Right kidney (tissue), 1 donor: ENCODE data around the gene TRAPPC10.
"Not testable (repeated sequence)": the region's sequence is repeated elsewhere in the genome, so short reads cannot be mapped to it uniquely, and the experiment has no call there.

Experiments used
- DNase-seq: peaks from one replicate; pipeline ENCODE4 v3.0.0-alpha.2; 2016

The TRAPPC10 gene

DNA sequence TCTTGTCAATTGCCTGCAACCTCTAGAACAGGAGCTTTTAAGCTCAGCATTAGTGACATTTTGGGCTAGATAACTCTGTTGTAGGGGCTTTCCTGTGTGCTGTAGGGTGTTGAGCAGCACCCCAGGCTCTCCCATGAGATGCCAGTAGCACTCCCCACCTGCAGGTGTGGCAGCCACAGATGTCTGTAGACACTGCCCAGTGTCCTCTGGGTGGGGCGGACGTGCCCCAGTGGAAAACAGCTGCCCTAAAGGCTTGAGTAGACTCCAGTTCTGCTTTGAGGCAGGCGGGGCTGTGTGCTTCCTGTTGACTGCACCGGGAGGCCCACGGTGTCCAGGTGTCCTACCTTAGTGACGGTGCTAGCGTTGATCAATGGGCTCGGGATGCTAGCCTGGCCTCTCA is 78.2 kb downstream of the TRAPPC10 start:
- DNase-seq: no peak

- no peak for DNase-seq
These were observed 80.1 kb downstream of the TRAPPC10 start for GRCh38 chr21:44092211-44092610.

- DNase-seq: no peak
These were observed 81.7 kb downstream of the TRAPPC10 start for GRCh38 chr21:44093761-44094160.

GRCh38 chr21:44094832-44095231 is 82.7 kb downstream of the TRAPPC10 start:
- DNase-seq: no peak

DNA sequence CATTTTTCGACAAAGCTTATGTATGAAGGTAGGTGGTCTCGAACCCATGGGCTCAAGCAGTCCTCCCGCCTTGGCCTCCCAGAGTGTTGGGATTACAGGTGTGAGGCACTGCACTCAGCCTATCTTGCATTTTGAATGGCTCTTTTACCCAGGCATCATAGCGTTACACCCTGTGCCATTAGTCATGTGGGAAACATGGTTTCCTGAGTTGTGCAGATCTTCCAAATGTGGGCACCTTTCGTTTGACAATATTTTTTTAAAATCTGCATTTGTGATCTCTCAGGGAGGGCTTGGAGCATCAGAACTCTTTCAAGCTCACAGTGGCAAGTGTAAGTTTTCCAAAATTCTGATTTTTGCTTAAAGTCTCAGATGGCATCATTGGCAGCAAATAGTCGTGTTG is 86.4 kb downstream of the TRAPPC10 start:
- not testable (repeated sequence) for DNase-seq

DNA sequence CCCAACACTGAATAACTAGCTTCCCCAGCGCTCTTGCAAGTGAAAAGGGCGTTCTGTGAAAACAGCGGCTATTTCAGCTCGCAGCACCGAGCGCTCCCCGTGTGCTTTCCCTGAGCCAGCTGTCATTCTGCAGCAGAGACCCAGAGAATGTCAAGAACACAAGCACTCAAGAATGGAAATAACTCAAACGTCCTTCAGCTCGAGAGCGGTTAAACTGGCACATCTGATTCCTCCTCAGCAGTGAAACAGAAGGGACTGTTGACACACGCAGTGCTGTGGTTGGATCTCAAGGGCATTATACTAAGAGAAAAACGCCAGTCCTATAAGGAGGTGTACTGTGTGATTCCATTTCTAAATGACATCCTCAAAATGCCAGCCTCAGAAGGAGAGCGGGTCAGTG is 86.9 kb downstream of the TRAPPC10 start:
- DNase-seq: not testable (repeated sequence)

GRCh38 chr21:44107026-44107501 is 95.0 kb downstream of the TRAPPC10 start, which contains the start of gene PWP2:
Gene PWP2, plus strand, starts transcription at chr21:44107399. Its CDS starts 18 bp downstream, at chr21:44107417.
- DNase-seq: not testable (repeated sequence)

DNA sequence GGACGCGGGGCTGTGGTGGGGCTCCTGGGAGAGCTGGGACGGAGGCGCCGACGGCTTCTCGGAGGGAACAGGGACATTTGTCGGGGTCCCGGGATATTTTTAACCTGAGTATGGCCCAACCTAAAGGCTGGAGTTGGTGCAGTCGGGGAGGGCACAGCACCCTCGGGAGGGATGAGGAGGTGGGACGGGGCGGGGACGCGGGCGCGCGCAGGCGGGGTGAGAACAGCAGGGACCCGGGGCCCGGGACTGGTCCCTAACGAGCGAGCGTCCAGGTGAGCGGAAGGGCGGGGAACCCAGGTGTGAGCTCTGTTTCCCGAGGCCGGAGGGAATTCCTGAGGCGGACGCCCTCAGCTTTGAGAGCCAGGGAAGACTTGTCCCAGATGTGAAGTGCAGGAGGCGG is 95.5 kb downstream of the TRAPPC10 start:
- not testable (repeated sequence) for DNase-seq

GRCh38 chr21:44113702-44114371 is 101.7 kb downstream of the TRAPPC10 start:
- DNase-seq: not testable (repeated sequence)

DNA sequence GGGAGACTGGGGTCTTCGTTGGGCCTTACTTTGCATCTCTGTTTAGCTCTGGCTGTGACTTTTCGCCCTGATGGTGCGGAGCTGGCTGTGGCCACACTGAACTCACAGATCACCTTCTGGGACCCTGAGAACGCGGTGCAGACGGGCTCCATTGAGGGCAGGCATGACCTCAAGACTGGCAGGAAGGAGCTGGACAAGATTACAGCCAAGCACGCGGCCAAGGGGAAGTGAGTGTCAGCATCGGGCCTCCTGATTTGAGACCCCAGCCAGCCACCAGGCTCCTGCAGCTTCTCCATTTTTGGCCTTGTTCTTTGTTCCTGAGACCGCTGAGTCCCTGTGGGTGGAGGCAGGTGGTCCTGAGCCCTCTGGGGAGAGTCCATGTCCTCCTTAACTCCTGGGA is 110.0 kb downstream of the TRAPPC10 start:
- not testable (repeated sequence) for DNase-seq

- DNase-seq: not testable (repeated sequence)
These were observed 115.7 kb downstream of the TRAPPC10 start for GRCh38 chr21:44127827-44128226.

GRCh38 chr21:44133715-44134057 is 121.6 kb downstream of the TRAPPC10 start:
- not testable (repeated sequence) for DNase-seq

DNA sequence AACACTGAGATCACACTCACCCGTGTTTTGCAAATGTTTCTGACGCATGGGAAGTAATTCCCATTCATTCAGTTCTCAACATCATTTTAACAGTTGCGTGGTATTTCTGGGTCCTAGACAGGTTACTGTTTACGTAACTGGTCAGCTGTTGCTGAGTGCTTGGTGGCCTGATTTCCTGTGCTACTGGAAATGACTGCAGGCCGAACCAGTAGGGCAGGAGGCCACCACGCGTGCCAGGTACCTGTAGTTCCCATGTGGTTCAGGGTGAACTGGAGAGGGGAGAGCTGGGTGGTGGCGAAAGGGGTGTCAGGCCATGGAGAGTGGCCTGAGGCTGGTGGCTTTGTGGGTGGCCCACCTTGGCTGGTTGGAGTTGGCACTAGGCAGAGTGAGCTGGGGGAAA is 122.6 kb downstream of the TRAPPC10 start:
- not testable (repeated sequence) for DNase-seq

- not testable (repeated sequence) for DNase-seq
These were observed 125.9 kb downstream of the TRAPPC10 start for GRCh38 chr21:44138039-44138438.

GRCh38 chr21:44139787-44140551 is 127.9 kb downstream of the TRAPPC10 start:
- DNase-seq: not testable (repeated sequence)

DNA sequence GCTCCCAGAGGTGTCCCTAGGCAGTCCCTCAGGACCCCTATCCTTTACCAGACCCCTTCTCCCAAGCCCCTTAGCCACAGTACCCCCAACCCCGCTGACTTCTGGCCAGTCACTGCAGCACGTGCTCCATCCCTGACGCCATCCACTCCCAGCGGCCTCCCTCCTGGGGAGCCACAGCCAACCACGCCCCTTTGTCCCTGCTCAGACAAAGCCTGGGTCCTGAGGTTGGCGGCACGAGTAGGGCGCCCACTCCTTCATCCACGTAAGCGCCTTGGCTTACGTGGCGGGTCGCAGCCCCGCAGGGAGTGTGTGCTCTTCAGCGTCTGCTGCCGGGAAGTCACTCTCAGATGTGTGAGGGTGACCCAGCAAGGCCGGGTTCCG is 128.4 kb downstream of the TRAPPC10 start:
- DNase-seq: not testable (repeated sequence)

DNA sequence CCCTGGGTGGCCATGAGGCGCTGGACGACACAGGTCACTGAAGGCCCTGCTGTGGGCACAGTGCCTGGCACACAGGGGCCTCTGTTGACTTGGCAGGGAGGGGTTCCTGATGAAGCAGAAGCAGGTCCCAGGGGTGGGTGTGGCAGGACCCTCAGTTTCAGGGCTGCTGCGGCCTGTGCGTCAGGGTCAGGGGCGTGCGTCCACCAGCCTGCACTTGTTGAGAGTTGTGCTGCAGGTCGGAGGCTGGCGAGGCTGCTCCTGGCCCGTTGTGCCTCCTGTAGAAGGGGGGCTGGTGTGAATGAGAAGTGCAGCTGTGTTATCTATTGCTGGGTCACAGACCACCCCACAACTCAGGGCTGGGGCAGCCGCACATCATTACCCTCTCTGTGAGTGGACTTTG is 130.4 kb downstream of the TRAPPC10 start:
- DNase-seq: not testable (repeated sequence)

DNA sequence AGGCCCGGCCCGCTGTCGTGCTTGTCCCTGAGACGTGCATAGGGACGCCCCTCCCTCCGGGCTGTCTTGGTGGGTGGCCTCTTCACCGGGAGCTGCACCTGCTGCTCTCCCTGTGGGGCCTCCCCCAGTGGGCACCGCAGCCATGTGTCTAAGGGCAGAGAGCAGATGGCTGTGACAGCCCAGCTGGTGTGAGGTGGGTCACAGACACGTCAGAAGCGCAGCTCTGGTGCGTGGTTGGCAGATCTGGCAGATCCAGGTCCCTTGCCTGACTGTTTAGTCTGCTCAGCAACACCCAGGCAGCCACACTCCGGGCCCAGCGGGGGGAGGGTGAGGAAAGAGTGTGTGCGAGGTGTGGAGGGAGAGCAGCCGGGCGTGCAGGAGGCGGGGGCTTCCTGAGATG is 131.3 kb downstream of the TRAPPC10 start:
- DNase-seq: not testable (repeated sequence)

DNA sequence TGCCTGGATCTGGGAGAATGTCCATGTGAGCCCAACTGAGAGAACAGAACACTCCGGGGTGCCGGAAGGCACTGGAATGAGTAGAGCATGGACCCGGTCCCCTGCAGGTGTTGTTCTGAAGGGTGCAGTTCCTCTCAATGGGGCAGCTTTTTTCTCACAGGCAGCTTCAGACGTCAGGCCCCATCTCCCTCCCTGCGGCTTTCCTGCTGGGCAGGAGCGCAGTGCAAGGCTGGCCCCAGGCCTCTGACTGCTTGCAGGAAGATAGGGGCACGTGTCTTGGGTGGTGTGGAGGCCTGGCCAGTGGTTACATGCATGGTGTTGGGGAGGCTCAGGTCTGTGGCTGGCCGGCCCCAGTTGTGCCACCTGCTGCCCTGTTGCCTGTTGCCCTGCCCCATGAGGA is 131.9 kb downstream of the TRAPPC10 start:
- DNase-seq: not testable (repeated sequence)

DNA sequence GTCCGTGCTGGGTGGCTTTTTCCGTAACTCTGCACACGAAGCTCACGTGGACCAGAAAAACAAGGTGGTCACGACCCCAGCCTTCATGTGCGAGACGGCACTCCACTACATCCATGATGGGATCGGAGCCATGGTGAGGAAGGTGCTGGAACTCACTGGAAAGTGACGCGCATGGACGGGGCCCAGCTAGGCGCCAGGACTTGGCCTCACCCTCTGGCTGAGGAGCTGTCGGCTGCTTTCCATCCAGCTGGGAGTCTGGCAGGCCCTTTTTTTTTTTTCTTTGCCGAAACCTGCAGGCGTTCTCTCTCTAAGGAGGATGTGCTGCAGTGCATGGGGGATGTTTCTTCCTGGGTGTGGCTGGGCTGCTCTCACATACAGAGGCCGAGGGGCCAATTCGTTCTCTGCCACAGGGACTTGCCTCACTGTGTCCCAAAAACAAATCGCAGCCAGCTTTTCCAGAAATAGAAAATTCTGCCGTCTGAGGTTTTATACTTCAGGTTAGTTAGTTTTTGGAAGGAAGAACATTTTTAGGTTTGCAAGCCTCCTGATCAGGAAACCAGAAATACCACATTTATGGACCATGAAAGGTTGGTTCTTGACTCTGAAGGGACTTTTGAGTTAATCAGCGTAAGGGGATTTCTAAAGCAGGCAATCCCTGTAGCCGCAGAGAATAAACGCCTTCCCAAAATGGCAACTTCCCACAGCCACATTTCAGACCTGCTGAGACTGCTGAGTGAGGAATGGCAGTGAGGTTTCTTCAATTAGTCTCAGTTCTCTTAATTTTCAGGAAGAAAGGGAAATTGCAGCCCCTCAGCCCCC is 132.9 kb downstream of the TRAPPC10 start:
- DNase-seq: not testable (repeated sequence)

GRCh38 chr21:44145616-44146015 is 133.5 kb downstream of the TRAPPC10 start:
- not testable (repeated sequence) for DNase-seq

- not testable (repeated sequence) for DNase-seq
These were observed 135.0 kb downstream of the TRAPPC10 start for GRCh38 chr21:44147108-44147507.

- DNase-seq: not testable (repeated sequence)
These were observed 138.1 kb downstream of the TRAPPC10 start for GRCh38 chr21:44150255-44150654.
